H9 (cell line): Measurements from ENCODE around the gene LGMN. TPM values are rescaled to one million over a fixed set of nuclear protein-coding genes. Genes with fewer than 3 reads are reported as not detected.

Source experiments
- DNase-seq: peaks from one replicate; pipeline ENCODE4 v3.0.0-alpha.2; 2017
- H2AFZ ChIP-seq: one replicate; pipeline ENCODE4 v1.6.1; 2013; ENCODE audit warnings: mild to moderate bottlenecking, low read length, control low read depth, moderate library complexity
- H2AK5ac ChIP-seq: 2 replicates; pipeline ENCODE4 v1.6.1; 2013; ENCODE audit warnings: low read length, control low read depth, mixed read lengths; ENCODE audit not compliant: insufficient read length
- H2BK120ac ChIP-seq: one replicate; pipeline ENCODE4 v1.6.1; 2013; ENCODE audit warnings: low read depth, mild to moderate bottlenecking, low read length, control low read depth, inconsistent platforms; ENCODE audit not compliant: poor library complexity, severe bottlenecking
- H2BK12ac ChIP-seq: 2 replicates; pipeline ENCODE4 v1.6.1; 2013; ENCODE audit warnings: low read length, control low read depth, mixed read lengths, low read depth; ENCODE audit not compliant: insufficient read length
- H2BK15ac ChIP-seq: 2 replicates; pipeline ENCODE4 v1.6.1; 2013; ENCODE audit warnings: low read depth, low read length, control low read depth
- H2BK20ac ChIP-seq: one replicate; pipeline ENCODE4 v1.6.1; 2013; ENCODE audit warnings: low read depth, mild to moderate bottlenecking, low read length, control low read depth, inconsistent platforms; ENCODE audit not compliant: poor library complexity, severe bottlenecking
- H2BK5ac ChIP-seq: 2 replicates; pipeline ENCODE4 v1.6.1; 2013; ENCODE audit warnings: low read length, control low read depth, mixed read lengths; ENCODE audit not compliant: insufficient read length
- H3K14ac ChIP-seq: 2 replicates; pipeline ENCODE4 v1.6.1; 2013; ENCODE audit warnings: low read length, control low read depth; ENCODE audit not compliant: insufficient read depth
- H3K18ac ChIP-seq: 2 replicates; pipeline ENCODE4 v1.6.1; 2013; ENCODE audit warnings: low read depth, mild to moderate bottlenecking, mixed read lengths, low read length, control low read depth; ENCODE audit not compliant: insufficient read length
- H3K23ac ChIP-seq: 2 replicates; pipeline ENCODE4 v1.6.1; 2013; ENCODE audit warnings: low read length, control low read depth, mixed read lengths, low read depth; ENCODE audit not compliant: insufficient read length
- H3K23me2 ChIP-seq: 2 replicates; pipeline ENCODE4 v1.6.1; 2013; ENCODE audit warnings: low read depth, mild to moderate bottlenecking, mixed read lengths, low read length, control low read depth; ENCODE audit not compliant: insufficient read length, poor library complexity, severe bottlenecking
- H3K27ac ChIP-seq: 2 replicates; pipeline ENCODE4 v1.5.1; 2013; ENCODE audit warnings: low read length, control low read depth, mixed read lengths, low read depth; ENCODE audit not compliant: insufficient read length
- H3K27me3 ChIP-seq: 2 replicates; pipeline ENCODE4 v1.6.1; 2013; ENCODE audit warnings: low read length, control low read depth, inconsistent platforms; ENCODE audit not compliant: insufficient read depth
- H3K4ac ChIP-seq: 2 replicates; pipeline ENCODE4 v1.6.1; 2013; ENCODE audit warnings: low read depth, mild to moderate bottlenecking, control low read depth, inconsistent platforms, low read length, moderate library complexity
- H3K4me1 ChIP-seq: 2 replicates; pipeline ENCODE4 v1.6.1; 2013; ENCODE audit warnings: low read length, control low read depth, inconsistent platforms; ENCODE audit not compliant: insufficient read depth
- H3K4me2 ChIP-seq: 2 replicates; pipeline ENCODE4 v1.6.1; 2013; ENCODE audit warnings: low read length, control low read depth, mixed read lengths; ENCODE audit not compliant: insufficient read length, insufficient read depth
- H3K56ac ChIP-seq: 2 replicates; pipeline ENCODE4 v1.6.1; 2013; ENCODE audit warnings: low read depth, mild to moderate bottlenecking, mixed read lengths, low read length, control low read depth; ENCODE audit not compliant: insufficient read length
- H3K79me1 ChIP-seq: 2 replicates; pipeline ENCODE4 v1.6.1; 2013; ENCODE audit warnings: low read depth, mild to moderate bottlenecking, moderate library complexity, low read length, control low read depth, inconsistent platforms; ENCODE audit not compliant: insufficient read depth, poor library complexity, severe bottlenecking
- H3K79me2 ChIP-seq: 2 replicates; pipeline ENCODE4 v1.6.1; 2013; ENCODE audit warnings: low read length, control low read depth, inconsistent platforms; ENCODE audit not compliant: insufficient read depth
- H3K9ac ChIP-seq: 2 replicates; pipeline ENCODE4 v1.6.1; 2013; ENCODE audit warnings: low read length, control low read depth, mixed read lengths; ENCODE audit not compliant: insufficient read length; ENCODE audit errors: extremely low read depth
- H3K9me3 ChIP-seq: one replicate; pipeline ENCODE4 v1.6.1; 2013; ENCODE audit warnings: low read depth, low read length, inconsistent platforms; ENCODE audit not compliant: control insufficient read depth
- H3T11ph ChIP-seq: one replicate; pipeline ENCODE4 v1.6.1; 2013; ENCODE audit warnings: mild to moderate bottlenecking, low read length, control low read depth, inconsistent platforms
- H4K20me1 ChIP-seq: one replicate; pipeline ENCODE4 v1.6.1; 2013; ENCODE audit not compliant: control insufficient read depth, insufficient read length, insufficient read depth
- H4K5ac ChIP-seq: 2 replicates; pipeline ENCODE4 v1.6.1; 2013; ENCODE audit warnings: low read depth, mild to moderate bottlenecking, mixed read lengths, low read length, control low read depth; ENCODE audit not compliant: insufficient read length
- H4K8ac ChIP-seq: replicated peaks from 2 replicates; pipeline ENCODE4 v1.6.1; 2013; ENCODE audit warnings: low read length, control low read depth, mixed read lengths, low read depth; ENCODE audit not compliant: insufficient read length
- H4K91ac ChIP-seq: 2 replicates; pipeline ENCODE4 v1.6.1; 2013; ENCODE audit warnings: low read depth, mild to moderate bottlenecking, moderate library complexity, mixed read lengths, low read length, control low read depth; ENCODE audit not compliant: insufficient read length
- H3K27ac Mint-ChIP-seq, 3 experiments: 2 replicates in 2 of 3; 3 replicates in 1 of 3; pipeline ENCODE4 v1.8.0; 2020 to 2021; ENCODE audit warnings: mixed read lengths in 3 of 3, mild to moderate bottlenecking in 1 of 3, moderate library complexity in 1 of 3
- H3K27me3 Mint-ChIP-seq: 2 replicates; pipeline ENCODE4 v1.8.0; 2021; ENCODE audit warnings: low read depth, mild to moderate bottlenecking, moderate library complexity, mixed read lengths
- H3K36me3 Mint-ChIP-seq, 3 experiments: 2 replicates in 2 of 3; 3 replicates in 1 of 3; pipeline ENCODE4 v1.8.0; 2020 to 2021; ENCODE audit warnings: low read depth in 3 of 3, mixed read lengths in 3 of 3; ENCODE audit not compliant: insufficient read depth in 1 of 3
- H3K4me1 Mint-ChIP-seq, 2 experiments: 2 replicates each; pipeline ENCODE4 v1.8.0; 2020; ENCODE audit warnings: mixed read lengths in 2 of 2
- H3K4me3 Mint-ChIP-seq, 2 experiments: 2 replicates in 1 of 2; 3 replicates in 1 of 2; pipeline ENCODE4 v1.8.0; 2020 to 2021; ENCODE audit warnings: mild to moderate bottlenecking in 2 of 2, mixed read lengths in 2 of 2, moderate library complexity in 1 of 2
- H3K9me3 Mint-ChIP-seq, 2 experiments: 2 replicates in 1 of 2; 3 replicates in 1 of 2; pipeline ENCODE4 v1.8.0; 2020; ENCODE audit warnings: mild to moderate bottlenecking in 2 of 2, mixed read lengths in 2 of 2, moderate library complexity in 1 of 2
- CTCF ChIP-seq: fragments of 200-600 bp; sonication (generic); conservative IDR thresholded peaks from 3 replicates; pipeline ENCODE4 v1.8.0; 2021; ENCODE audit warnings: antibody characterized with exemption, mild to moderate bottlenecking
- WGBS: extraction: QIAGEN DNeasy Blood & Tissue Kit; methylation state at CpG from one replicate; pipeline ENCODE4 v1.1.7; 2013; ENCODE audit warnings: missing lambda C conversion rate, low lambda C conversion rate, mixed read lengths; ENCODE audit not compliant: insufficient read length; ENCODE audit errors: extremely low coverage; 5-methylcytosine and 5-hydroxymethylcytosine counted together
- total RNA-seq: library from RNA; stranded (reverse); gene quantifications from 2 replicates; pipeline ENCODE4 v1.2.1, GENCODE V29; 2021

LGMN gene
- total RNA-seq, 1 experiment from 2014 or later = 55.3 TPM

- Histone ChIP-seq H3K23ac (no peak overlapping the region), H2BK12ac (no peak overlapping the region), H4K8ac (no peak overlapping the region), H2BK5ac (no peak overlapping the region), H3K27me3 (no peaks in the 10 kb centered on the region), H2AK5ac (no peak overlapping the region), H3K9me3 (no peaks in the 10 kb centered on the region), H3K9ac (no peak overlapping the region), H3K4me2 (no peak overlapping the region), H4K91ac (no peak overlapping the region), H3K18ac (no peak overlapping the region), H3K4me1 (no peaks in the 10 kb centered on the region), H3K79me1 (no peaks in the 10 kb centered on the region), H3K23me2 (no peaks in the 10 kb centered on the region), H3K79me2 (no peaks in the 10 kb centered on the region), H4K5ac (no peak overlapping the region), H3T11ph (no peak overlapping the region), H2BK20ac (no peak overlapping the region), H2BK15ac (no peak overlapping the region), H3K14ac (no peak overlapping the region), H4K20me1 (no peaks in the 10 kb centered on the region), H3K56ac (no peak overlapping the region), H3K27ac (no peak overlapping the region), H3K4ac (no peak overlapping the region), H2AFZ (no peak overlapping the region), H2BK120ac (no peak overlapping the region)
- H3K36me3 Mint-ChIP-seq = no peaks in the 10 kb centered on the region
- H3K4me1 Mint-ChIP-seq = peaks cover 9% of the 10 kb centered on the region in 2 experiments
- no peaks in the 10 kb centered on the region; the same call in 1 of the 2 replicates for H3K27me3 Mint-ChIP-seq
- no peak overlapping the region for H3K27ac Mint-ChIP-seq
- no peak for DNase-seq
- no peaks in the 10 kb centered on the region for H3K9me3 Mint-ChIP-seq
- no peak overlapping the region for H3K4me3 Mint-ChIP-seq
- WGBS = no CpG with 5 or more reads among the region's 5 CpGs
- TF ChIP-seq CTCF = no peak
Observed at GRCh38 chr14:92678766-92679165, 69.7 kb downstream of the LGMN start.
